ENCODE measurements around the gene DMRTC2. TPM values are rescaled to one million over a fixed set of nuclear protein-coding genes. Genes with fewer than 3 reads are reported as not detected.

Gene DMRTC2
- total RNA-seq, 1 experiment from 2014 or later = not detected

GRCh38 chr19:41849067-41849466 is 4.2 kb downstream of the DMRTC2 start:
- ChIA-PET CTCF (no interaction called here), POLR2A (no interaction called here)
- intact Hi-C loops (cut with micrococcal nuclease; ENCODE audit: unreplicated experiment) (no loop called here), in situ Hi-C loops (cut with HindIII; ENCODE audit: low pct_unique_long_range_greater_than_20kb, low sequenced_read_pairs) (no loop called here)
- no TSS peak for BruUV-seq (replicated peaks)
- Histone ChIP-seq H3K4me3 (ENCODE audit: low read depth in 2 of 2, low read length in 2 of 2) (no peak overlapping the region), H3K27me3 (ENCODE audit: control insufficient read depth, insufficient read depth, low read length) (peaks cover 7% of the 10 kb centered on the region), H3K4me1 (ENCODE audit: control insufficient read depth, insufficient read depth, low read length) (no peaks in the 10 kb centered on the region), H3K36me3 (ENCODE audit: control insufficient read depth, insufficient read depth, low read length) (no peaks in the 10 kb centered on the region), H3K9me3 (ENCODE audit: control insufficient read depth, insufficient read depth, low read depth, low read length) (no peaks in the 10 kb centered on the region), H3K27ac (ENCODE audit: low read length) (no peak overlapping the region)
- TF ChIP-seq SIN3A (IDR thresholded peaks at IDR 0.05; ENCODE audit: borderline replicate concordance, insufficient read depth, low read depth, low read length) (no peak), TCF7L2 (IDR thresholded peaks at IDR 0.05; ENCODE audit: low read depth, low read length) (no peak)
- ATAC-seq (no peak), DNase-seq (ENCODE audit: low read depth, low spot score) (no peak)

DNA sequence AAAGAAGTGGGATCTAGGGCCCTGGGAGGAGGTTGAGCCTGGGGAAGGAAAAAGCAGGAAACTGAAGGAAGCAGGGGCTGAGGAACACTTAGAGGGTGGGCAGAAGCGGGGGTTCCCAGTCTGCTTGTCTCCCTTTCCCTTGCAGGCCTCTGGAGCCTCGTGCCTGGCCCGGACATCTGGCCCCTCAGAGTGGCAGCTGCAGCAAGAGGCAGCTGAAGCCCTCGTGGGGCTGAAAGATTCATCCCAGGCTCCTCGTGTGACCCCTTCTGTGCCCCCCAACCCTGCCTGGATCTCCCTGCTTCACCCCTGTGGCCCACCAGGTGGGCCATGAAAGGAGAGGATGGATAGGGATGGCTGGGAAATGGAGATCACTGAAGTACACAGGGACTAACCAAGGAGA is 5.5 kb downstream of the DMRTC2 start:
- no peak overlapping the region for H3K4me3 ChIP-seq (ENCODE audit: low read depth in 2 of 2, low read length in 2 of 2)
- ATAC-seq = no peak
- H3K27me3 ChIP-seq (ENCODE audit: control insufficient read depth, insufficient read depth, low read length) = peaks cover 7% of the 10 kb centered on the region
- in situ Hi-C loops (cut with HindIII; ENCODE audit: low pct_unique_long_range_greater_than_20kb, low sequenced_read_pairs) = no loop called here
- H3K4me1 ChIP-seq (ENCODE audit: control insufficient read depth, insufficient read depth, low read length) = no peaks in the 10 kb centered on the region
- no peak overlapping the region for H3K27ac ChIP-seq (ENCODE audit: low read length)
- H3K36me3 ChIP-seq (ENCODE audit: control insufficient read depth, insufficient read depth, low read length) = no peaks in the 10 kb centered on the region
- ChIA-PET CTCF (no interaction called here), POLR2A (no interaction called here)
- no peak for TF ChIP-seq CTCF (IDR thresholded peaks at IDR 0.05)
- TF ChIP-seq POLR2AphosphoS5 (IDR thresholded peaks at IDR 0.05; ENCODE audit: low read depth, low read length) = no peak
- no peak for TF ChIP-seq SIN3A (IDR thresholded peaks at IDR 0.05; ENCODE audit: borderline replicate concordance, insufficient read depth, low read depth, low read length)
- no peak for TF ChIP-seq TCF7L2 (IDR thresholded peaks at IDR 0.05; ENCODE audit: low read depth, low read length)
- TF ChIP-seq, protein P1, sequence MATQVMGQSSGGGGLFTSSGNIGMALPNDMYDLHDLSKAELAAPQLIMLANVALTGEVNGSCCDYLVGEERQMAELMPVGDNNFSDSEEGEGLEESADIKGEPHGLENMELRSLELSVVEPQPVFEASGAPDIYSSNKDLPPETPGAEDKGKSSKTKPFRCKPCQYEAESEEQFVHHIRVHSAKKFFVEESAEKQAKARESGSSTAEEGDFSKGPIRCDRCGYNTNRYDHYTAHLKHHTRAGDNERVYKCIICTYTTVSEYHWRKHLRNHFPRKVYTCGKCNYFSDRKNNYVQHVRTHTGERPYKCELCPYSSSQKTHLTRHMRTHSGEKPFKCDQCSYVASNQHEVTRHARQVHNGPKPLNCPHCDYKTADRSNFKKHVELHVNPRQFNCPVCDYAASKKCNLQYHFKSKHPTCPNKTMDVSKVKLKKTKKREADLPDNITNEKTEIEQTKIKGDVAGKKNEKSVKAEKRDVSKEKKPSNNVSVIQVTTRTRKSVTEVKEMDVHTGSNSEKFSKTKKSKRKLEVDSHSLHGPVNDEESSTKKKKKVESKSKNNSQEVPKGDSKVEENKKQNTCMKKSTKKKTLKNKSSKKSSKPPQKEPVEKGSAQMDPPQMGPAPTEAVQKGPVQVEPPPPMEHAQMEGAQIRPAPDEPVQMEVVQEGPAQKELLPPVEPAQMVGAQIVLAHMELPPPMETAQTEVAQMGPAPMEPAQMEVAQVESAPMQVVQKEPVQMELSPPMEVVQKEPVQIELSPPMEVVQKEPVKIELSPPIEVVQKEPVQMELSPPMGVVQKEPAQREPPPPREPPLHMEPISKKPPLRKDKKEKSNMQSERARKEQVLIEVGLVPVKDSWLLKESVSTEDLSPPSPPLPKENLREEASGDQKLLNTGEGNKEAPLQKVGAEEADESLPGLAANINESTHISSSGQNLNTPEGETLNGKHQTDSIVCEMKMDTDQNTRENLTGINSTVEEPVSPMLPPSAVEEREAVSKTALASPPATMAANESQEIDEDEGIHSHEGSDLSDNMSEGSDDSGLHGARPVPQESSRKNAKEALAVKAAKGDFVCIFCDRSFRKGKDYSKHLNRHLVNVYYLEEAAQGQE (IDR thresholded peaks at IDR 0.05; ENCODE audit: insufficient read depth in 1 of 2, low read depth in 2 of 2, low read length in 1 of 2) = no peak
- DNase-seq (ENCODE audit: low read depth, low spot score) = no peak
- H3K9me3 ChIP-seq (ENCODE audit: control insufficient read depth, insufficient read depth, low read depth, low read length) = no peaks in the 10 kb centered on the region
- intact Hi-C loops (cut with micrococcal nuclease; ENCODE audit: unreplicated experiment) = no loop called here
- BruUV-seq (replicated peaks) = no TSS peak

DNA sequence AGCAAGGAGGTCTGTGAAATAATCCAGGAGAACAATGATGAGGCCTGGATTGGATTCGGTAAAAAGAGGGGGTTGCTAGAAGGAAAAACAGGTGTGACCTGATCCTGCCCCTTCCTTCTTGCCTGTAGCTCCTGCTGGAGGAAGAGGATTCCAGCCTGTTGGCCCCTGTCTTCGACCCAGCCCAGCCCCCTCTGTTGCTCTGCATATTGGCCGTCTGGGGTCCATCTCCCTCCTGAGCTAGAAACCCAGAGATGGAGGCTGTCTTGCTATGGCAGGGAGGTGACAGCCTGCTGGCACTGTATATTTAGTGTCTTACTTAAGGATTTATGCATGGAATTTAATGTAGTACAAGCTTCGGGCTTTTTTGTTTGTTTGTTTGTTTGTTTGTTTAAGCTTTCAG is 6.6 kb downstream of the DMRTC2 start:
- Histone ChIP-seq H3K36me3 (ENCODE audit: control insufficient read depth, insufficient read depth, low read length) (no peaks in the 10 kb centered on the region), H3K4me1 (ENCODE audit: control insufficient read depth, insufficient read depth, low read length) (no peaks in the 10 kb centered on the region), H3K27me3 (ENCODE audit: control insufficient read depth, insufficient read depth, low read length) (peaks cover 7% of the 10 kb centered on the region), H3K9me3 (ENCODE audit: control insufficient read depth, insufficient read depth, low read depth, low read length) (no peaks in the 10 kb centered on the region), H3K27ac (ENCODE audit: low read length) (no peak overlapping the region), H3K4me3 (ENCODE audit: low read depth in 2 of 2, low read length in 2 of 2) (no peak overlapping the region)
- in situ Hi-C loops (cut with HindIII; ENCODE audit: low pct_unique_long_range_greater_than_20kb, low sequenced_read_pairs) (no loop called here), intact Hi-C loops (cut with micrococcal nuclease; ENCODE audit: unreplicated experiment) (no loop called here)
- BruUV-seq (replicated peaks) = no TSS peak
- DNase-seq (ENCODE audit: low read depth, low spot score) (no peak), ATAC-seq (no peak)
- TF ChIP-seq POLR2AphosphoS5 (IDR thresholded peaks at IDR 0.05; ENCODE audit: low read depth, low read length) (no peak), SIN3A (IDR thresholded peaks at IDR 0.05; ENCODE audit: borderline replicate concordance, insufficient read depth, low read depth, low read length) (no peak), CTCF (IDR thresholded peaks at IDR 0.05) (no peak), TCF7L2 (IDR thresholded peaks at IDR 0.05; ENCODE audit: low read depth, low read length) (no peak)
- TF ChIP-seq, protein P1 (IDR thresholded peaks at IDR 0.05; ENCODE audit: insufficient read depth in 1 of 2, low read depth in 2 of 2, low read length in 1 of 2) = no peak
- POLR2A ChIA-PET = no interaction called here
- CTCF ChIA-PET = no interaction called here
